GM23338 (cell line): ENCODE measurements around the gene SLC35A1. TPM values are rescaled to one million over a fixed set of nuclear protein-coding genes. Genes with fewer than 3 reads are reported as not detected.

Experiments used
- CREB1 ChIP-seq: fragments of 250-450 bp; sonication (Bioruptor Pico); IDR thresholded peaks from 2 replicates; pipeline ENCODE4 v1.5.0; 2020; ENCODE audit warnings: low read depth, mild to moderate bottlenecking, moderate library complexity
- EZH2phosphoT487 ChIP-seq: fragments of 200-600 bp; sonication (generic); IDR thresholded peaks from one replicate; pipeline ENCODE4 v1.8.1; 2018; ENCODE audit warnings: antibody characterized with exemption; ENCODE audit not compliant: unreplicated experiment
- JUNB ChIP-seq: IDR thresholded peaks from one replicate; pipeline ENCODE4 v1.6.1; 2016; ENCODE audit warnings: antibody characterized with exemption; ENCODE audit not compliant: unreplicated experiment
- NANOG ChIP-seq: IDR thresholded peaks from 2 replicates; pipeline ENCODE4 v1.6.1; 2016; ENCODE audit warnings: antibody characterized with exemption, borderline replicate concordance
- POLR2AphosphoS5 ChIP-seq: IDR thresholded peaks from 2 replicates; pipeline ENCODE4 v1.6.1; 2016; ENCODE audit warnings: antibody characterized with exemption, low read depth
- STAT1 ChIP-seq: IDR thresholded peaks from one replicate; pipeline ENCODE4 v1.6.1; 2016; ENCODE audit warnings: antibody characterized with exemption; ENCODE audit not compliant: unreplicated experiment
- ZNF114 ChIP-seq: fragments of 250-450 bp; sonication (Bioruptor Pico); IDR thresholded peaks from 2 replicates; pipeline ENCODE4 v1.5.0; 2020; ENCODE audit warnings: mild to moderate bottlenecking, moderate library complexity
- ZNF331 ChIP-seq: fragments of 250-450 bp; sonication (Bioruptor Pico); IDR thresholded peaks from 2 replicates; pipeline ENCODE4 v1.5.0; 2020; ENCODE audit warnings: low read depth, mild to moderate bottlenecking, moderate library complexity
- polyA plus RNA-seq: library from polyadenylated mRNA; unstranded; fragments of >200 nt; fragmentation: Nextera tagmentation; extraction: Ambion mirVana; gene quantifications from 2 replicates; pipeline ENCODE4 v1.2.1, GENCODE V29; 2016
- total RNA-seq: library from RNA; depleted of rRNA; stranded (reverse); fragments of >200 nt; shearing (Covaris generic); gene quantifications from 2 replicates; pipeline ENCODE4 v1.2.3, GENCODE V29; 2014
- TF ChIP-seq, protein P1 (sequence below): fragments of 250-450 bp; sonication (Bioruptor Pico); IDR thresholded peaks from 2 replicates; pipeline ENCODE4 v1.5.0; 2020; ENCODE audit warnings: mild to moderate bottlenecking, moderate library complexity
- TF ChIP-seq, protein P2 (sequence below): IDR thresholded peaks from 2 replicates; pipeline ENCODE4 v1.6.1; 2016; ENCODE audit warnings: antibody characterized with exemption
- TF ChIP-seq, protein P3 (sequence below), 2 experiments: fragments of 200-600 bp in 1 of 2; sonication (generic) in 1 of 2; conservative IDR thresholded peaks; 2 replicates each; pipeline versions ENCODE4 v1.5.1 to v1.6.1; 2016 to 2017; ENCODE audit warnings: antibody characterized with exemption in 2 of 2, low read depth in 2 of 2, mild to moderate bottlenecking in 2 of 2, moderate library complexity in 1 of 2

The SLC35A1 gene
- total and polyA plus RNA-seq, 2 experiments from 2014 or later, result 11.1 to 15.1 TPM

DNA sequence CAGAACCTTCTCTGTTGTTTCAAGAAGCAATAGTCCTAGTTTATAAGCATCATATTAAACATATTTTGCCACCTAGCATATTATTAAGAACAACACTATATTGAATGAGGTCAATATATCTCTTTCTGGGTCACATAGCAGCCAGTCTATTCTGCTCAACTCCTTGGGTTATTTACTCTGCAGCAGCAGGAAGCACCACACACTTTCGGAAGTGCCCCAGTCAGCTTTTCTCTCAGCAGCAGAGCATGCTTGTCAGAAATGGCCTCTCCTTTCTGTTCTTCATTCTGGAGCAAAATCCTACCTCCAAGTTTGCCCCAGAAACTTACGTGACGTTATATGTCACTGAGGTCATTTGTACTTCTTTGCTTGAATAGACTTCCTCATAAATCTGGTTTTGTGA lies 42.3 kb upstream of the SLC35A1 start (continued):
- TF ChIP-seq, protein P1, sequence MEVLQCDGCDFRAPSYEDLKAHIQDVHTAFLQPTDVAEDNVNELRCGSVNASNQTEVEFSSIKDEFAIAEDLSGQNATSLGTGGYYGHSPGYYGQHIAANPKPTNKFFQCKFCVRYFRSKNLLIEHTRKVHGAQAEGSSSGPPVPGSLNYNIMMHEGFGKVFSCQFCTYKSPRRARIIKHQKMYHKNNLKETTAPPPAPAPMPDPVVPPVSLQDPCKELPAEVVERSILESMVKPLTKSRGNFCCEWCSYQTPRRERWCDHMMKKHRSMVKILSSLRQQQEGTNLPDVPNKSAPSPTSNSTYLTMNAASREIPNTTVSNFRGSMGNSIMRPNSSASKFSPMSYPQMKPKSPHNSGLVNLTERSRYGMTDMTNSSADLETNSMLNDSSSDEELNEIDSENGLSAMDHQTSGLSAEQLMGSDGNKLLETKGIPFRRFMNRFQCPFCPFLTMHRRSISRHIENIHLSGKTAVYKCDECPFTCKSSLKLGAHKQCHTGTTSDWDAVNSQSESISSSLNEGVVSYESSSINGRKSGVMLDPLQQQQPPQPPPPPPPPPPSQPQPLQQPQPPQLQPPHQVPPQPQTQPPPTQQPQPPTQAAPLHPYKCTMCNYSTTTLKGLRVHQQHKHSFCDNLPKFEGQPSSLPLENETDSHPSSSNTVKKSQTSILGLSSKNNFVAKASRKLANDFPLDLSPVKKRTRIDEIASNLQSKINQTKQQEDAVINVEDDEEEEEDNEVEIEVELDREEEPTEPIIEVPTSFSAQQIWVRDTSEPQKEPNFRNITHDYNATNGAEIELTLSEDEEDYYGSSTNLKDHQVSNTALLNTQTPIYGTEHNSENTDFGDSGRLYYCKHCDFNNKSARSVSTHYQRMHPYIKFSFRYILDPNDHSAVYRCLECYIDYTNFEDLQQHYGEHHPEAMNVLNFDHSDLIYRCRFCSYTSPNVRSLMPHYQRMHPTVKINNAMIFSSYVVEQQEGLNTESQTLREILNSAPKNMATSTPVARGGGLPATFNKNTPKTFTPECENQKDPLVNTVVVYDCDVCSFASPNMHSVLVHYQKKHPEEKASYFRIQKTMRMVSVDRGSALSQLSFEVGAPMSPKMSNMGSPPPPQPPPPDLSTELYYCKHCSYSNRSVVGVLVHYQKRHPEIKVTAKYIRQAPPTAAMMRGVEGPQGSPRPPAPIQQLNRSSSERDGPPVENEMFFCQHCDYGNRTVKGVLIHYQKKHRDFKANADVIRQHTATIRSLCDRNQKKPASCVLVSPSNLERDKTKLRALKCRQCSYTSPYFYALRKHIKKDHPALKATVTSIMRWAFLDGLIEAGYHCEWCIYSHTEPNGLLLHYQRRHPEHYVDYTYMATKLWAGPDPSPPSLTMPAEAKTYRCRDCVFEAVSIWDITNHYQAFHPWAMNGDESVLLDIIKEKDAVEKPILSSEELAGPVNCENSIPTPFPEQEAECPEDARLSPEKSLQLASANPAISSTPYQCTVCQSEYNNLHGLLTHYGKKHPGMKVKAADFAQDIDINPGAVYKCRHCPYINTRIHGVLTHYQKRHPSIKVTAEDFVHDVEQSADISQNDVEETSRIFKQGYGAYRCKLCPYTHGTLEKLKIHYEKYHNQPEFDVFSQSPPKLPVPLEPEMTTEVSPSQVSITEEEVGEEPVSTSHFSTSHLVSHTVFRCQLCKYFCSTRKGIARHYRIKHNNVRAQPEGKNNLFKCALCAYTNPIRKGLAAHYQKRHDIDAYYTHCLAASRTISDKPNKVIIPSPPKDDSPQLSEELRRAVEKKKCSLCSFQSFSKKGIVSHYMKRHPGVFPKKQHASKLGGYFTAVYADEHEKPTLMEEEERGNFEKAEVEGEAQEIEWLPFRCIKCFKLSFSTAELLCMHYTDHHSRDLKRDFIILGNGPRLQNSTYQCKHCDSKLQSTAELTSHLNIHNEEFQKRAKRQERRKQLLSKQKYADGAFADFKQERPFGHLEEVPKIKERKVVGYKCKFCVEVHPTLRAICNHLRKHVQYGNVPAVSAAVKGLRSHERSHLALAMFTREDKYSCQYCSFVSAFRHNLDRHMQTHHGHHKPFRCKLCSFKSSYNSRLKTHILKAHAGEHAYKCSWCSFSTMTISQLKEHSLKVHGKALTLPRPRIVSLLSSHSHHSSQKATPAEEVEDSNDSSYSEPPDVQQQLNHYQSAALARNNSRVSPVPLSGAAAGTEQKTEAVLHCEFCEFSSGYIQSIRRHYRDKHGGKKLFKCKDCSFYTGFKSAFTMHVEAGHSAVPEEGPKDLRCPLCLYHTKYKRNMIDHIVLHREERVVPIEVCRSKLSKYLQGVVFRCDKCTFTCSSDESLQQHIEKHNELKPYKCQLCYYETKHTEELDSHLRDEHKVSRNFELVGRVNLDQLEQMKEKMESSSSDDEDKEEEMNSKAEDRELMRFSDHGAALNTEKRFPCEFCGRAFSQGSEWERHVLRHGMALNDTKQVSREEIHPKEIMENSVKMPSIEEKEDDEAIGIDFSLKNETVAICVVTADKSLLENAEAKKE (CRISPR knock-in tag), result no peak
- TF ChIP-seq ZNF114 (CRISPR knock-in tag), result no peak
- TF ChIP-seq JUNB, result no peak
- TF ChIP-seq, protein P2, sequence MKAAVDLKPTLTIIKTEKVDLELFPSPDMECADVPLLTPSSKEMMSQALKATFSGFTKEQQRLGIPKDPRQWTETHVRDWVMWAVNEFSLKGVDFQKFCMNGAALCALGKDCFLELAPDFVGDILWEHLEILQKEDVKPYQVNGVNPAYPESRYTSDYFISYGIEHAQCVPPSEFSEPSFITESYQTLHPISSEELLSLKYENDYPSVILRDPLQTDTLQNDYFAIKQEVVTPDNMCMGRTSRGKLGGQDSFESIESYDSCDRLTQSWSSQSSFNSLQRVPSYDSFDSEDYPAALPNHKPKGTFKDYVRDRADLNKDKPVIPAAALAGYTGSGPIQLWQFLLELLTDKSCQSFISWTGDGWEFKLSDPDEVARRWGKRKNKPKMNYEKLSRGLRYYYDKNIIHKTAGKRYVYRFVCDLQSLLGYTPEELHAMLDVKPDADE, result no peak
- TF ChIP-seq NANOG, result no peak
- TF ChIP-seq, protein P3, sequence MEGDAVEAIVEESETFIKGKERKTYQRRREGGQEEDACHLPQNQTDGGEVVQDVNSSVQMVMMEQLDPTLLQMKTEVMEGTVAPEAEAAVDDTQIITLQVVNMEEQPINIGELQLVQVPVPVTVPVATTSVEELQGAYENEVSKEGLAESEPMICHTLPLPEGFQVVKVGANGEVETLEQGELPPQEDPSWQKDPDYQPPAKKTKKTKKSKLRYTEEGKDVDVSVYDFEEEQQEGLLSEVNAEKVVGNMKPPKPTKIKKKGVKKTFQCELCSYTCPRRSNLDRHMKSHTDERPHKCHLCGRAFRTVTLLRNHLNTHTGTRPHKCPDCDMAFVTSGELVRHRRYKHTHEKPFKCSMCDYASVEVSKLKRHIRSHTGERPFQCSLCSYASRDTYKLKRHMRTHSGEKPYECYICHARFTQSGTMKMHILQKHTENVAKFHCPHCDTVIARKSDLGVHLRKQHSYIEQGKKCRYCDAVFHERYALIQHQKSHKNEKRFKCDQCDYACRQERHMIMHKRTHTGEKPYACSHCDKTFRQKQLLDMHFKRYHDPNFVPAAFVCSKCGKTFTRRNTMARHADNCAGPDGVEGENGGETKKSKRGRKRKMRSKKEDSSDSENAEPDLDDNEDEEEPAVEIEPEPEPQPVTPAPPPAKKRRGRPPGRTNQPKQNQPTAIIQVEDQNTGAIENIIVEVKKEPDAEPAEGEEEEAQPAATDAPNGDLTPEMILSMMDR (conservative IDR thresholded peaks at IDR 0.05; ENCODE audit: low read depth in 2 of 2), result no peak
- TF ChIP-seq POLR2AphosphoS5, result no peak
- TF ChIP-seq STAT1, result no peak
- TF ChIP-seq EZH2phosphoT487, result no peak
- TF ChIP-seq CREB1 (CRISPR knock-in tag), result no peak
- no peak for TF ChIP-seq ZNF331 (CRISPR knock-in tag)
